Endothelial cell of umbilical vein (primary cell): ENCODE data around the gene PIK3R6. TPM values are rescaled to one million over a fixed set of nuclear protein-coding genes. Genes with fewer than 3 reads are reported as not detected.

Source experiments
- BruUV-seq: library from RNA; stranded (reverse); fragments of 400-500 nt; replicated peaks from 2 replicates; lab custom pipeline; 2021; lab: Mats Ljungman, UMichigan
- CTCF ChIA-PET: fragments of 300-600, 350-600 bp; sonication (Branson Sonifier 250); formaldehyde crosslinking; loops from one replicate; lab custom pipeline; 2021; ENCODE audit warnings: antibody characterized with exemption, inconsistent platforms; lab: Charles Lee
- POLR2A ChIA-PET: fragments of 300-600, 350-600 bp; sonication (Branson Sonifier 250); formaldehyde crosslinking; loops from one replicate; lab custom pipeline; 2021; ENCODE audit warnings: antibody characterized with exemption, inconsistent platforms; lab: Charles Lee
- DNase-seq: peaks from one replicate; pipeline ENCODE4 v3.0.0-alpha.2; 2011; ENCODE audit warnings: low read depth, low spot score
- FAIRE-seq: peaks from 2 replicates; lab custom pipeline; 2011; peaks lifted over from hg19 to GRCh38; lab: Jason Lieb, UNC
- H2AFZ ChIP-seq: 2 replicates; pipeline ENCODE4 v1.6.0; 2012; ENCODE audit warnings: low read depth, low read length, control low read depth, inconsistent platforms
- H3K27ac ChIP-seq: 2 replicates; pipeline ENCODE4 v1.5.1; 2011; ENCODE audit warnings: low read depth, mild to moderate bottlenecking, control low read depth, low read length, moderate library complexity; ENCODE audit not compliant: insufficient read depth
- H3K27me3 ChIP-seq, 2 experiments: 2 replicates each; pipeline versions ENCODE4 v1.6.0 to v1.6.1; 2011; ENCODE audit warnings: low read length in 2 of 2, mixed read lengths in 1 of 2; ENCODE audit not compliant: control insufficient read depth in 2 of 2, insufficient read depth in 2 of 2
- H3K36me3 ChIP-seq, 2 experiments: 2 replicates in 1 of 2; 3 replicates in 1 of 2; pipeline ENCODE4 v1.5.1; 2011; ENCODE audit warnings: low read length in 2 of 2, mild to moderate bottlenecking in 1 of 2, moderate library complexity in 1 of 2; ENCODE audit not compliant: control insufficient read depth in 2 of 2, insufficient read depth in 2 of 2; ENCODE audit errors: extremely low read depth in 1 of 2
- H3K4me1 ChIP-seq: 3 replicates; pipeline ENCODE4 v1.5.1; 2011; ENCODE audit warnings: mild to moderate bottlenecking, low read length; ENCODE audit not compliant: control insufficient read depth, insufficient read depth; ENCODE audit errors: extremely low read depth
- H3K4me2 ChIP-seq: 2 replicates; pipeline ENCODE4 v1.6.1; 2011; ENCODE audit warnings: low read length, control low read depth, mixed read lengths; ENCODE audit not compliant: insufficient read depth
- H3K4me3 ChIP-seq, 3 experiments: fragments of 200-600 bp in 1 of 3; sonication (generic), shearing (Covaris generic) in 1 of 3; replicated peaks in 1 of 3; 2 replicates each; pipeline ENCODE4 v1.5.1; 2011 to 2016; ENCODE audit warnings: control low read depth in 3 of 3, low read length in 3 of 3, mild to moderate bottlenecking in 2 of 3, inconsistent platforms in 1 of 3, low read depth in 1 of 3, moderate library complexity in 1 of 3; ENCODE audit not compliant: insufficient read depth in 1 of 3
- H3K79me2 ChIP-seq: 2 replicates; pipeline ENCODE4 v1.6.0; 2012; ENCODE audit warnings: low read length, inconsistent platforms; ENCODE audit not compliant: control insufficient read depth, insufficient read depth
- H3K9ac ChIP-seq: replicated peaks from 2 replicates; pipeline ENCODE3; 2011; ENCODE audit warnings: low read length, control low read depth; ENCODE audit not compliant: insufficient read depth; ENCODE audit errors: extremely low read depth
- H3K9me1 ChIP-seq: replicated peaks from 3 replicates; pipeline ENCODE4 v1.6.0; 2011; ENCODE audit warnings: mild to moderate bottlenecking, low read length; ENCODE audit not compliant: control insufficient read depth, insufficient read depth; ENCODE audit errors: extremely low read depth
- H3K9me3 ChIP-seq: replicated peaks from 2 replicates; pipeline ENCODE4 v1.5.1; 2012; ENCODE audit warnings: low read length, inconsistent platforms; ENCODE audit not compliant: control insufficient read depth, insufficient read depth
- H4K20me1 ChIP-seq: replicated peaks from 2 replicates; pipeline ENCODE3; 2011; ENCODE audit warnings: mild to moderate bottlenecking, low read length; ENCODE audit not compliant: control insufficient read depth, insufficient read depth; ENCODE audit errors: extremely low read depth
- EZH2 ChIP-seq: IDR thresholded peaks from 2 replicates; pipeline ENCODE4 v1.6.1; 2012; ENCODE audit warnings: borderline replicate concordance, low read depth, mild to moderate bottlenecking, moderate library complexity, low read length, inconsistent platforms; ENCODE audit not compliant: severe bottlenecking
- FOS ChIP-seq: IDR thresholded peaks from 2 replicates; pipeline ENCODE4 v1.6.1; 2011; ENCODE audit warnings: mild to moderate bottlenecking, low read length, moderate library complexity, borderline replicate concordance; ENCODE audit not compliant: insufficient read depth
- GATA2 ChIP-seq: IDR thresholded peaks from 2 replicates; pipeline ENCODE4 v1.7.0; 2011; ENCODE audit warnings: low read depth, mild to moderate bottlenecking, moderate library complexity, mixed read lengths, low read length; ENCODE audit not compliant: insufficient read length, insufficient read depth
- JUN ChIP-seq: IDR thresholded peaks from 2 replicates; pipeline ENCODE4 v1.6.1; 2011; ENCODE audit warnings: borderline replicate concordance, low read depth; ENCODE audit not compliant: insufficient read length, insufficient read depth
- MYC ChIP-seq: IDR thresholded peaks from one replicate; pipeline ENCODE4 v1.6.1; 2011; ENCODE audit warnings: mild to moderate bottlenecking, low read depth, low read length
- POLR2A ChIP-seq: IDR thresholded peaks from 2 replicates; pipeline ENCODE4 v1.6.1; 2012; ENCODE audit warnings: low read depth, mild to moderate bottlenecking, control low read depth, low read length
- POLR2AphosphoS5 ChIP-seq: IDR thresholded peaks from 2 replicates; pipeline ENCODE4 v1.6.1; 2012; ENCODE audit warnings: low read depth, mild to moderate bottlenecking, control low read depth, low read length, moderate library complexity; ENCODE audit not compliant: insufficient read depth
- dilution Hi-C: fragments of 300-500 bp; cut with MboI; formaldehyde crosslinking; loops from one replicate; pipeline ENCODE4 v1.15.0; 2019; ENCODE audit warnings: low sequenced_read_pairs; ENCODE audit not compliant: extremely low pct_ligation_motif_present
- intact Hi-C: fragments of 100-400 bp; cut with micrococcal nuclease; formaldehyde crosslinking; loops from one replicate; pipeline ENCODE4 v1.10.0; 2022
- polyA plus RNA-seq, 4 experiments: library from polyadenylated mRNA; depleted of rRNA in 3 of 4; stranded (reverse) in 3 of 4; unstranded in 1 of 4; fragments of >200 nt; gene quantifications; 2 replicates each; pipeline versions ENCODE4 v1.2.1 to v1.2.3, GENCODE V29; 2011 to 2012; ENCODE audit warnings: missing spikeins in 1 of 4
- total RNA-seq: library from RNA; stranded (reverse); gene quantifications from 2 replicates; pipeline ENCODE4 v1.2.3, GENCODE V29; 2021
- TF ChIP-seq, protein P1 (sequence below), 2 donors: IDR thresholded peaks; 1 replicate in 1 of 2; 2 replicates in 1 of 2; pipeline ENCODE4 v1.5.1; 2011; ENCODE audit warnings: low read length in 2 of 2, mild to moderate bottlenecking in 2 of 2, moderate library complexity in 2 of 2, control low read depth in 1 of 2, inconsistent platforms in 1 of 2, low read depth in 1 of 2; ENCODE audit not compliant: insufficient read depth in 1 of 2; ENCODE audit errors: extremely low read depth in 1 of 2
- TF ChIP-seq, protein P2 (sequence below): IDR thresholded peaks from 2 replicates; pipeline ENCODE4 v1.6.1; 2011; ENCODE audit not compliant: insufficient read depth, insufficient read length

The PIK3R6 gene
- total and polyA plus RNA-seq, 2 donors (not counting 3 experiments of a cell fraction or from before 2014, with no cell fraction given), result not detected

DNA sequence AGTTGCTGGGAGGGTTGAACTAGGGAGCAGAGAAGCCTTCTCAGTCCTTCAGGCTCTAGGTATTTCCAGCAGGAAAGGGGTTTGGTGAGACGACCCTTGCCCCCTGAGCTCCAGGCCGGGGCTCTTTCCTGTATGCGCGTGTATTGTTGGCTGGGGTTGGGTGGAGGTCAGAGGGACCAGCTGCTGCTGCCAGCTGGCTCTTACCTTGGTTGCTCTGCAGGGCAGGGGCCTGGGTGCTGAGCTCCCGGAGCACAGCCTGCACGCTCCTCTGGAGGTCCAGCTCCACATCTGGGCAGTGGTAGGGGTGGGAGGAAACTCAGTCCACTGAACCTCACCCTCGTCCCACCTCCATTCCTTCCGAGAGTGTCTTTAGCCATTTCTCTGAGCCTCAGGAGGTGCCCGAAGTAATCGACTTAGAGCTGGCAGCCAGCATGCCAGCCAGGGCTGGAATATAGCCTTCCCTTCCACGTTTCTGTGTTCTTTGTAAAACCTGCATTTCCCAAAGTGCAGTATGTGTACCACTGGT is 28.0 kb downstream of the PIK3R6 start:
- no peaks in the 10 kb centered on the region for H3K9me3 ChIP-seq
- ChIA-PET POLR2A (no interaction called here), CTCF (interaction anchor here (1.4 kb wide), 1 partner anchor 94 kb away, joined by 3 read pairs; no protein-coding TSS in a partner anchor)
- H3K79me2 ChIP-seq, result no peaks in the 10 kb centered on the region
- intact Hi-C loops, result no loop called here
- no peaks in the 10 kb centered on the region for H3K9me1 ChIP-seq
- no peak overlapping the region for H3K27ac ChIP-seq
- H4K20me1 ChIP-seq, result no peaks in the 10 kb centered on the region
- BruUV-seq, result no TSS peak
- H3K4me2 ChIP-seq, result no peak overlapping the region
- H2AFZ ChIP-seq, result no peak overlapping the region
- no peaks in the 10 kb centered on the region for H3K36me3 ChIP-seq
- TF ChIP-seq POLR2A (no peak), GATA2 (no peak), MYC (no peak), EZH2 (no peak), POLR2AphosphoS5 (no peak), FOS (no peak), JUN (no peak)
- TF ChIP-seq, protein P1, sequence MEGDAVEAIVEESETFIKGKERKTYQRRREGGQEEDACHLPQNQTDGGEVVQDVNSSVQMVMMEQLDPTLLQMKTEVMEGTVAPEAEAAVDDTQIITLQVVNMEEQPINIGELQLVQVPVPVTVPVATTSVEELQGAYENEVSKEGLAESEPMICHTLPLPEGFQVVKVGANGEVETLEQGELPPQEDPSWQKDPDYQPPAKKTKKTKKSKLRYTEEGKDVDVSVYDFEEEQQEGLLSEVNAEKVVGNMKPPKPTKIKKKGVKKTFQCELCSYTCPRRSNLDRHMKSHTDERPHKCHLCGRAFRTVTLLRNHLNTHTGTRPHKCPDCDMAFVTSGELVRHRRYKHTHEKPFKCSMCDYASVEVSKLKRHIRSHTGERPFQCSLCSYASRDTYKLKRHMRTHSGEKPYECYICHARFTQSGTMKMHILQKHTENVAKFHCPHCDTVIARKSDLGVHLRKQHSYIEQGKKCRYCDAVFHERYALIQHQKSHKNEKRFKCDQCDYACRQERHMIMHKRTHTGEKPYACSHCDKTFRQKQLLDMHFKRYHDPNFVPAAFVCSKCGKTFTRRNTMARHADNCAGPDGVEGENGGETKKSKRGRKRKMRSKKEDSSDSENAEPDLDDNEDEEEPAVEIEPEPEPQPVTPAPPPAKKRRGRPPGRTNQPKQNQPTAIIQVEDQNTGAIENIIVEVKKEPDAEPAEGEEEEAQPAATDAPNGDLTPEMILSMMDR (IDR thresholded peaks at IDR 0.05; ENCODE audit: extremely low read depth in 1 of 2, insufficient read depth in 1 of 2, low read depth in 1 of 2, low read length in 2 of 2), result no peak
- TF ChIP-seq, protein P2, sequence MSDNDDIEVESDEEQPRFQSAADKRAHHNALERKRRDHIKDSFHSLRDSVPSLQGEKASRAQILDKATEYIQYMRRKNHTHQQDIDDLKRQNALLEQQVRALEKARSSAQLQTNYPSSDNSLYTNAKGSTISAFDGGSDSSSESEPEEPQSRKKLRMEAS, result no peak
- no peaks in the 10 kb centered on the region for H3K27me3 ChIP-seq
- no peaks in the 10 kb centered on the region for H3K4me1 ChIP-seq
- H3K9ac ChIP-seq, result no peak overlapping the region
- no peak overlapping the region for H3K4me3 ChIP-seq
- FAIRE-seq (no peak), DNase-seq (no peak)
- dilution Hi-C loops, result no loop called here
